Measurements from ENCODE around the gene SERF1B.
"Not testable (repeated sequence)": the region's sequence is repeated elsewhere in the genome, so short reads cannot be mapped to it uniquely, and the experiment has no call there.

The SERF1B gene

DNA sequence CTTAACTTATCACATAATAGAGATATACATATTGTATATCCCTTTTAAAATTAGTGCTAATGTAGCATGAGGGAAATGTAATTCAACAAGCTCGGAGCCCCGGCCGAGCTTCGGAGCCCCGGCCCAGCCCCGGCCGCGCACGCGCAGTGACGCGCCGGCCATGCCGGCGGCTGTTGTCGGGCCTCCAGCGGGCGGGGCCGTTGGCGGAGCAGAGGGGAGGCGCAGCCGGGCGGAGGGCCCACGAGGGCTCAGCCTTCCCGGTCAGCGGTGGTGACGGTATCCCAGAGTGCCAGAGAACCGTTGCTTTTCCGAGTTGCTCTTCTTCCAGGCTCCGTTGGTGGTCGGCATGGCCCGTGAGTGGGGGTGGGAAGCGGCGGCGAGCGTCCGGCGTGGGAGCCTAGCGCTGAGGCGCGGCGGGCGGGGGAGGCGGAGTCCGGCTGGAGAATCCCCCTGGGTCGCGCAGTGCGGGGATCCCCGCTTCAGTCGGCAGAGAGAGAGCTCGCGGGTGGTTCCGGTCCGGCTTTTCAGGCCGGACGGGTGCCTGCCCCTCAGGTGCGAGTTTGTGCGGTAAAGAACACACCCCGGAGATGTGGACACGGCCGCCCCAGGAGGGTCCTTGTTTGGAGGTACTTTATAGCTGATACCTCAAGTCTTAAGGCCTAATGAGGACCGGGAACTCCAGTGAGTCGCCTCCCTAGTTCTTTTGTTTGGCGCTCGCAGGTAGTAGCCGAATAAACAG is at the start of gene SERF1B:
Gene SERF1B (plus strand): TSS at position 146 of the 739 bp plus-strand sequence. CDS start 201 bp downstream, at position 347.
- not testable (repeated sequence) for H3K36me3 Mint-ChIP-seq (ENCODE audit: low read depth); H3K27me3 Mint-ChIP-seq; H3K4me1 Mint-ChIP-seq; H3K4me3 Mint-ChIP-seq; H3K27ac Mint-ChIP-seq; H3K9me3 Mint-ChIP-seq; DNase-seq
- ATAC-seq: peak; percentile 91

DNA sequence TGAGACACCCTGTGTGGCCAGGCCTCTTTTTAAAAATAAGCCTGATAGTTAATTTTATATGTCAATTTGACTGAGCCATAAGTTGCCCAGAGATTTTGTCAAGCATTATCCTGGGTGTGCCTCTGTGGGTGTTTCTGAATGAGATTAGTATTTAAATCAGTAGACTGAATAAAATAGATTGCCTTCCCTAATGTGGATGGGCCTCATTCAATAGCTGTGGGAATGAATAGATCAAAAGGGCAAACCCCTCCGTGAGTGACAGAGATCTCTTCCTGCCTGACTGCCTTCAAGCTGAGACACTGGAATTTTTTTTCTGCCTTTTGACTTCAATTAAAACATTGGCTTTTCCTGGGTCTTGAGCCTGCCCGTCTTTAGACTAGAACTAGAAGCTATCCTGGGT is 33.3 kb upstream of the SERF1B start:
- not testable (repeated sequence) for H3K9me3 Mint-ChIP-seq; H3K4me3 Mint-ChIP-seq; ATAC-seq; H3K36me3 Mint-ChIP-seq (ENCODE audit: low read depth); H3K27ac Mint-ChIP-seq; H3K4me1 Mint-ChIP-seq; DNase-seq; H3K27me3 Mint-ChIP-seq

- not testable (repeated sequence) for H3K4me3 Mint-ChIP-seq; H3K9me3 Mint-ChIP-seq; DNase-seq; H3K36me3 Mint-ChIP-seq (ENCODE audit: low read depth); H3K27me3 Mint-ChIP-seq; H3K27ac Mint-ChIP-seq; H3K4me1 Mint-ChIP-seq
- ATAC-seq: peak; percentile 52
Measured at GRCh38 chr5:69995535-69995934, 29.5 kb upstream of the SERF1B start.

DNA sequence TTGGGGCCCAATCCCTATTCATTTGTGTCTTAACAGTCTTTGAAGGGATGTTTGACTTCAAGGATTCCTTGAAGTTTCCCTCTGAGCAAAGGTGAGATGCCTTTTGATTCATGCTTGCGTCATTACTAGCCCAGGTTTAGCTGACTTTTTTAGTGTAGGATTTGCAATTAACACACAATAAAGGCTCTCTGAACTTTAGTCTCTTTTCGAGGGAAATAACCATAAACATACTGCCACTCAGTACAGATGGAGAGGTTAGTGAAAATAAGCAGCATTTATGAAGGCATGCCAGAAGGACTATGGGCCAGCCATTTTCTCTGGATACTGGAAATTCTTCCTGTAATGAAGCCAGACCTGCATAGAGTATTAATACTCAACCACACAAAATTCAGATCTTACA is 4.4 kb upstream of the SERF1B start:
- H3K36me3 Mint-ChIP-seq (ENCODE audit: low read depth): not testable (repeated sequence)

GRCh38 chr5:70025845-70026145 is 744 bp downstream of the SERF1B start:
- DNase-seq; H3K36me3 Mint-ChIP-seq (ENCODE audit: low read depth); H3K4me1 Mint-ChIP-seq; H3K4me3 Mint-ChIP-seq; H3K27me3 Mint-ChIP-seq; H3K9me3 Mint-ChIP-seq; H3K27ac Mint-ChIP-seq: not testable (repeated sequence)
- ATAC-seq: peak; percentile 33

More for the DNA sequence above, 4.4 kb upstream of the SERF1B start:
- H3K9me3 Mint-ChIP-seq, H3K4me3 Mint-ChIP-seq, DNase-seq, H3K27me3 Mint-ChIP-seq, H3K4me1 Mint-ChIP-seq, H3K27ac Mint-ChIP-seq, ATAC-seq: not testable (repeated sequence)

GRCh38 chr5:70031204-70031603 is 6.2 kb downstream of the SERF1B start:
- DNase-seq; H3K4me3 Mint-ChIP-seq; H3K9me3 Mint-ChIP-seq; H3K27ac Mint-ChIP-seq; H3K27me3 Mint-ChIP-seq; H3K36me3 Mint-ChIP-seq (ENCODE audit: low read depth); H3K4me1 Mint-ChIP-seq; ATAC-seq: not testable (repeated sequence)

- H3K4me1 Mint-ChIP-seq; H3K27me3 Mint-ChIP-seq; ATAC-seq; H3K4me3 Mint-ChIP-seq; H3K9me3 Mint-ChIP-seq; H3K27ac Mint-ChIP-seq; DNase-seq; H3K36me3 Mint-ChIP-seq (ENCODE audit: low read depth): not testable (repeated sequence)
Measured at GRCh38 chr5:70041411-70041810, 16.4 kb downstream of the SERF1B start.

- H3K36me3 Mint-ChIP-seq (ENCODE audit: low read depth); H3K9me3 Mint-ChIP-seq; DNase-seq; H3K27me3 Mint-ChIP-seq; ATAC-seq; H3K4me3 Mint-ChIP-seq; H3K4me1 Mint-ChIP-seq; H3K27ac Mint-ChIP-seq: not testable (repeated sequence)
Measured at GRCh38 chr5:70049790-70050142, 24.7 kb downstream of the SERF1B start.

GRCh38 chr5:70056289-70056942 is 31.4 kb downstream of the SERF1B start:
- not testable (repeated sequence) for DNase-seq; H3K27ac Mint-ChIP-seq; H3K27me3 Mint-ChIP-seq; H3K4me1 Mint-ChIP-seq; H3K4me3 Mint-ChIP-seq; H3K36me3 Mint-ChIP-seq (ENCODE audit: low read depth); H3K9me3 Mint-ChIP-seq
- peak; percentile 10 for ATAC-seq

- not testable (repeated sequence) for ATAC-seq; DNase-seq; H3K27ac Mint-ChIP-seq; H3K4me3 Mint-ChIP-seq; H3K9me3 Mint-ChIP-seq; H3K4me1 Mint-ChIP-seq; H3K36me3 Mint-ChIP-seq (ENCODE audit: low read depth); H3K27me3 Mint-ChIP-seq
Measured at GRCh38 chr5:70057140-70057539, 32.1 kb downstream of the SERF1B start.

DNA sequence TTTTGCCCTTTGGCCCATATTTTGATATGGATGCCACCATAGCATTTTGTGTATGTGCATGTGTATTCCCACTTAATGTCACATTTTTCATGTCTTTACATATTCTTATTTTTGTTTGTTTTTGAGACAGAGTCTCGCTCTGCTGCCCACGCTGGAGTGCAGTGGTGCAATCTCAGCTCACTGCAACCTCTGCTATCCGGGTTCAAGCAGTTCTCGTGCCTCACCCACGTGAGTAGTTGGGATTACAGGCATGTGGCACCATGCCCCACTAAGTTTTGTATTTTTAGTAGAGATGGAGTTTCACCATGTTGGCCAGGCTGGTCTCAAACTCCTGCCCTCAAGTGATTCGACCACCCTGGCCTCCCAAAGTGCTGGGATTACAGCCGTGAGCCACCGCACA is 52.6 kb downstream of the SERF1B start:
- H3K4me3 Mint-ChIP-seq; H3K36me3 Mint-ChIP-seq (ENCODE audit: low read depth); DNase-seq; H3K9me3 Mint-ChIP-seq; H3K27ac Mint-ChIP-seq; H3K4me1 Mint-ChIP-seq; ATAC-seq; H3K27me3 Mint-ChIP-seq: not testable (repeated sequence)

GRCh38 chr5:70088907-70089464 is 63.9 kb downstream of the SERF1B start:
- not testable (repeated sequence) for H3K27me3 Mint-ChIP-seq; H3K4me3 Mint-ChIP-seq; H3K27ac Mint-ChIP-seq; DNase-seq; ATAC-seq; H3K4me1 Mint-ChIP-seq; H3K9me3 Mint-ChIP-seq; H3K36me3 Mint-ChIP-seq (ENCODE audit: low read depth)

DNA sequence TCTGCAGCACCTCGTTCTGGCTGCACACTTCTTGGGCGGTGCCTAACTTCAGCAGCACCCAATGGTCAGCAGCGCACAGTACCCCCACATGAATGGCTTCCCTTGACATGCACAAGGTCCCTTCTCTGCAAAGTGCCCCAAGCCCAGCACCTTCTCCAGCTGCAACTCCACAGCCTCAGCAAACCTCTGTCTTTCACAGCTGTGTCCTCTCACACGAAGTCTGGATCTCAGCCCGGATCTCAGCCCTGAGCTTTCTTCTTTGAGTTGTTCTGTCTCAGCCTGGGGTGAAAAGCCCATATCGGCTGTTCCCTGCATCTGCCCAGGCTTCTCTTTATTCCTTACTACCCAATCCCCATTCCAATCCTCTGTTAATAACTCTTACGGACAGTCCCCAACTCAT is 66.7 kb downstream of the SERF1B start:
- not testable (repeated sequence) for H3K27ac Mint-ChIP-seq; H3K36me3 Mint-ChIP-seq (ENCODE audit: low read depth); H3K27me3 Mint-ChIP-seq; ATAC-seq; H3K4me3 Mint-ChIP-seq; H3K4me1 Mint-ChIP-seq; H3K9me3 Mint-ChIP-seq; DNase-seq
